ENCODE data around the gene PMS1.

Gene PMS1

GRCh38 chr2:189896809-189897208 lies 112.6 kb downstream of the PMS1 start:
- no peak for DNase-seq (ENCODE audit: low read depth)
- no peak overlapping the region for H3K4me3 ChIP-seq (replicated peaks; ENCODE audit: low read depth, low read length)
- no peak for TF ChIP-seq CTCF (IDR thresholded peaks at IDR 0.05; ENCODE audit: low read length, missing control alignments)

GRCh38 chr2:189899101-189899500 lies 114.9 kb downstream of the PMS1 start:
- DNase-seq (ENCODE audit: low read depth) = no peak
- no peak overlapping the region for H3K4me3 ChIP-seq (replicated peaks; ENCODE audit: low read depth, low read length)
- TF ChIP-seq CTCF (IDR thresholded peaks at IDR 0.05; ENCODE audit: low read length, missing control alignments) = no peak

- no peak overlapping the region for H3K4me3 ChIP-seq (replicated peaks; ENCODE audit: low read depth, low read length)
- peak; percentile 4 for DNase-seq (ENCODE audit: low read depth)
- TF ChIP-seq CTCF (IDR thresholded peaks at IDR 0.05; ENCODE audit: low read length, missing control alignments) = no peak
These were observed 116.5 kb downstream of the PMS1 start for GRCh38 chr2:189900726-189901125.

- TF ChIP-seq CTCF (IDR thresholded peaks at IDR 0.05; ENCODE audit: low read length, missing control alignments) = no peak
- DNase-seq (ENCODE audit: low read depth) = no peak
- no peak overlapping the region for H3K4me3 ChIP-seq (replicated peaks; ENCODE audit: low read depth, low read length)
These were observed 117.4 kb downstream of the PMS1 start for GRCh38 chr2:189901664-189902063.

- TF ChIP-seq CTCF (IDR thresholded peaks at IDR 0.05; ENCODE audit: low read length, missing control alignments) = no peak
- H3K4me3 ChIP-seq (replicated peaks; ENCODE audit: low read depth, low read length) = no peak overlapping the region
- DNase-seq (ENCODE audit: low read depth) = no peak
These were observed 129.6 kb downstream of the PMS1 start for GRCh38 chr2:189913821-189914220.

- no peak for DNase-seq (ENCODE audit: low read depth)
- TF ChIP-seq CTCF (IDR thresholded peaks at IDR 0.05; ENCODE audit: low read length, missing control alignments) = no peak
- no peak overlapping the region for H3K4me3 ChIP-seq (replicated peaks; ENCODE audit: low read depth, low read length)
These were observed 132.4 kb downstream of the PMS1 start for GRCh38 chr2:189916651-189917050.
